ENCODE data around the gene DUSP10.

The DUSP10 gene

DNA sequence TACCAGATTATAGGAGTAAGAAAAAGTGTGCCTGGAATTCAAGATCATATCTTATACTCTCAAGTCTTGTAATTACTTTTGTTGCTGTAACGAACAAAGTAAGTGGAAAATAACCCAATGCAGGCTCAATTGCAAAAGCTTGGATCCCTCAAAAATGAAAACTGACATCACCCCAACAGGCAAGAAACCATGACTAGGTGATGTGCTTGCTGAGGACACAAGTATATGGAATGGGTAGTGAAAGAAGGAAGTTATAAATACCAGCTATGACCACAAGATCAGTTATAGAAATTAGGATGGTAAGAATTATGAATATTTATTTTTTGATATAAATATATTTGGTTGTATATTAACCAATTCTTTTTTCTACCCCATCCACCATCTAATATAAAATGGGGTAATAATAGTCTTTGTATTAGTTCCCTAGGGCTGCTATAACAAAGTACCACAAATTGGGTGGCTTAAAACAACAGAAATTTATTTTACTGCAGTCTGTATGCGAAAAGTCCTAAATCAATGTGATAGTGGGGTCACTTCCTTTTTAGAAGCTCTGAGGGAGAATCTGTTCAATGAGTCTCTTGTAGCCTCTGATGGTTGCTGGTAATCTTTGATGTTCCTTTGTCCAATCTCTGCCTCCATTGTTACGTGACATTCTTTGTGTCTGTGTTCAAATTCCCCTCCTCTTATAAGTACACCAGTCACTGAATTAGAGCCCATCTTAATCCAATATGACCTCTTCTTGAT, 45.0 kb downstream of the DUSP10 start:
- H3K4me2 ChIP-seq (ENCODE audit: low read depth, low read length, poor library complexity, severe bottlenecking), result no peak overlapping the region
- H3K9me2 ChIP-seq (replicated peaks; ENCODE audit: insufficient read depth, low read length), result no peaks in the 10 kb centered on the region
- no peak overlapping the region for H3K4me3 ChIP-seq (ENCODE audit: insufficient read depth, low read length, poor library complexity, severe bottlenecking)
- no peak overlapping the region for H3K27ac ChIP-seq (ENCODE audit: low read depth, low read length)
- H3K36me3 ChIP-seq (ENCODE audit: low read length), result no peaks in the 10 kb centered on the region
- H3K9ac ChIP-seq (ENCODE audit: low read length), result no peak overlapping the region
- TF ChIP-seq EZH2phosphoT487 (conservative IDR thresholded peaks at IDR 0.05; ENCODE audit: low read length), result no peak
- no peaks in the 10 kb centered on the region for H3F3A ChIP-seq (ENCODE audit: insufficient read depth)
- no peaks in the 10 kb centered on the region for H4K20me1 ChIP-seq (ENCODE audit: low read depth, low read length)
- H3K79me2 ChIP-seq (ENCODE audit: insufficient read depth, low read length), result no peaks in the 10 kb centered on the region
- H3K27me3 ChIP-seq (ENCODE audit: low read length), result no peaks in the 10 kb centered on the region
- no peaks in the 10 kb centered on the region for H3K9me3 ChIP-seq (ENCODE audit: insufficient read depth, low read length)
- no peak overlapping the region for H2AFZ ChIP-seq (ENCODE audit: low read depth, low read length, severe bottlenecking)

DNA sequence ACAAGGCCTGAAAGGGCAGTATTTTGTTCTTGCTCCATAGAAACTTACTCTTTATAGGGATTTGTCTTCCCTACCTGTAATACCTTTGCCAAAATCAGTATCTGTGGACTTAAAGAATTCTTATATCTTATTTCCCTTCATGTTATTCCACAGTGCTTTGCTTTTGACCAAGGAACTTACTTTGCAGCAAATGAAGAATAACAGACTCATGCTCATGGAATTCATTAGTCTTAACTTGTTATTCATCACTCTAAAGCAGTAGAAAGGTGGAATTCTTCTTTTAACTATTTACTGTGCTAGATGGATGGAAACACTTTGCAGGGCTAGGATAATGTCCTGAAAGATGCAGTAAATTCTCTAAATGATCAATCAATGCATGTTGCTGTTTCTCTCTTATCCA, 45.9 kb downstream of the DUSP10 start:
- no peaks in the 10 kb centered on the region for H3K9me2 ChIP-seq (replicated peaks; ENCODE audit: insufficient read depth, low read length)
- H3K36me3 ChIP-seq (ENCODE audit: low read length), result no peaks in the 10 kb centered on the region
- TF ChIP-seq EZH2phosphoT487 (conservative IDR thresholded peaks at IDR 0.05; ENCODE audit: low read length), result no peak
- TF ChIP-seq, protein P1, sequence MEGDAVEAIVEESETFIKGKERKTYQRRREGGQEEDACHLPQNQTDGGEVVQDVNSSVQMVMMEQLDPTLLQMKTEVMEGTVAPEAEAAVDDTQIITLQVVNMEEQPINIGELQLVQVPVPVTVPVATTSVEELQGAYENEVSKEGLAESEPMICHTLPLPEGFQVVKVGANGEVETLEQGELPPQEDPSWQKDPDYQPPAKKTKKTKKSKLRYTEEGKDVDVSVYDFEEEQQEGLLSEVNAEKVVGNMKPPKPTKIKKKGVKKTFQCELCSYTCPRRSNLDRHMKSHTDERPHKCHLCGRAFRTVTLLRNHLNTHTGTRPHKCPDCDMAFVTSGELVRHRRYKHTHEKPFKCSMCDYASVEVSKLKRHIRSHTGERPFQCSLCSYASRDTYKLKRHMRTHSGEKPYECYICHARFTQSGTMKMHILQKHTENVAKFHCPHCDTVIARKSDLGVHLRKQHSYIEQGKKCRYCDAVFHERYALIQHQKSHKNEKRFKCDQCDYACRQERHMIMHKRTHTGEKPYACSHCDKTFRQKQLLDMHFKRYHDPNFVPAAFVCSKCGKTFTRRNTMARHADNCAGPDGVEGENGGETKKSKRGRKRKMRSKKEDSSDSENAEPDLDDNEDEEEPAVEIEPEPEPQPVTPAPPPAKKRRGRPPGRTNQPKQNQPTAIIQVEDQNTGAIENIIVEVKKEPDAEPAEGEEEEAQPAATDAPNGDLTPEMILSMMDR (IDR thresholded peaks at IDR 0.05; ENCODE audit: insufficient read depth, low read length, poor library complexity, severe bottlenecking), result no peak
- H3K27ac ChIP-seq (ENCODE audit: low read depth, low read length), result no peak overlapping the region
- H3K9me3 ChIP-seq (ENCODE audit: insufficient read depth, low read length), result no peaks in the 10 kb centered on the region
- no peak overlapping the region for H3K9ac ChIP-seq (ENCODE audit: low read length)
- H2AFZ ChIP-seq (ENCODE audit: low read depth, low read length, severe bottlenecking), result no peak overlapping the region
- no peaks in the 10 kb centered on the region for H3K27me3 ChIP-seq (ENCODE audit: low read length)
- no peak overlapping the region for H3K4me2 ChIP-seq (ENCODE audit: low read depth, low read length, poor library complexity, severe bottlenecking)
- H4K20me1 ChIP-seq (ENCODE audit: low read depth, low read length), result no peaks in the 10 kb centered on the region
- H3K4me3 ChIP-seq (ENCODE audit: insufficient read depth, low read length, poor library complexity, severe bottlenecking), result no peak overlapping the region
- H3K79me2 ChIP-seq (ENCODE audit: insufficient read depth, low read length), result no peaks in the 10 kb centered on the region
- H3F3A ChIP-seq (ENCODE audit: insufficient read depth), result no peaks in the 10 kb centered on the region

DNA sequence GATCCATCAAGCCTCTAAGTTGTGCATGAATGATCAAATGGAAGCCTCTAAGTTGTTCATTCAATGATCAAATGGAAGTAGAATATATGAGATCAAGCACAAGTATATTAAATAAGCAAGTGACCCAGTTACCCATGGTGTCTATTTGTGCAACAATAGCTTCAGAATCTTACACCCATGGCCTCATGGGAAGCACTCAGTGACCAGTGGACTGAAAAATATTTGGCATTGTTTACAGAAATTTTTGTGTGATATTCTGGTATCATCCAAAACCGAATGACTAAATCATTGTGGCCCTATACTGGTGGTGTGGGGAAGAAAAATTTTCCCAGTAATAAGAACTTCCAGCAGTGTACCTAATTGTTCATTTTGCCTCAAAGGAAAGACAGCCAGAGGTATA, 46.6 kb downstream of the DUSP10 start:
- Histone ChIP-seq H3K9me2 (replicated peaks; ENCODE audit: insufficient read depth, low read length) (no peaks in the 10 kb centered on the region), H4K20me1 (ENCODE audit: low read depth, low read length) (no peaks in the 10 kb centered on the region), H3K4me3 (ENCODE audit: insufficient read depth, low read length, poor library complexity, severe bottlenecking) (no peak overlapping the region), H3K9ac (ENCODE audit: low read length) (no peak overlapping the region), H2AFZ (ENCODE audit: low read depth, low read length, severe bottlenecking) (no peak overlapping the region), H3K79me2 (ENCODE audit: insufficient read depth, low read length) (no peaks in the 10 kb centered on the region), H3K27me3 (ENCODE audit: low read length) (no peaks in the 10 kb centered on the region), H3K4me2 (ENCODE audit: low read depth, low read length, poor library complexity, severe bottlenecking) (no peak overlapping the region), H3K27ac (ENCODE audit: low read depth, low read length) (no peak overlapping the region), H3F3A (ENCODE audit: insufficient read depth) (no peaks in the 10 kb centered on the region), H3K9me3 (ENCODE audit: insufficient read depth, low read length) (no peaks in the 10 kb centered on the region), H3K36me3 (ENCODE audit: low read length) (no peaks in the 10 kb centered on the region)
- TF ChIP-seq, protein P1 (IDR thresholded peaks at IDR 0.05; ENCODE audit: insufficient read depth, low read length, poor library complexity, severe bottlenecking), result no peak
- no peak for TF ChIP-seq EZH2phosphoT487 (conservative IDR thresholded peaks at IDR 0.05; ENCODE audit: low read length)

DNA sequence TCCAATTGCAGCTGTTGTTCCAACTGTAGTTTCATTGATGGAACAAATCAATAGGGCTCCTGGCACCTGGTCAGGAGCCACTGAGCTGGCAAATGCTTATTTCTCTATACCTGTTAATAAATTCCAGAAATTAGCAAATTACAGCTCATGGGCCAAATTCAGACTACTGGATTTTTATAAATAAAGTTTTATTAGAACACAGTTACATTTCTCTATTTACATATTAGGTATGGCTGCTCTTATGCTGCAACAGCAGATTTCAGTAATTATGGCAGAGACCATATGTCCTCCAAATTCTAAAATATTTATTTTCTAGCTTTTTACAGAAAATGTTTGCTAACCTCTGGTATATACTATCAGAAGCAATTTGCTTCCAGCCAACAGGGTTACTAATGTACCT, 47.8 kb downstream of the DUSP10 start:
- H3K27ac ChIP-seq (ENCODE audit: low read depth, low read length), result no peak overlapping the region
- H4K20me1 ChIP-seq (ENCODE audit: low read depth, low read length), result no peaks in the 10 kb centered on the region
- H3K36me3 ChIP-seq (ENCODE audit: low read length), result no peaks in the 10 kb centered on the region
- no peak overlapping the region for H2AFZ ChIP-seq (ENCODE audit: low read depth, low read length, severe bottlenecking)
- H3K79me2 ChIP-seq (ENCODE audit: insufficient read depth, low read length), result no peaks in the 10 kb centered on the region
- H3K27me3 ChIP-seq (ENCODE audit: low read length), result no peaks in the 10 kb centered on the region
- no peaks in the 10 kb centered on the region for H3K9me3 ChIP-seq (ENCODE audit: insufficient read depth, low read length)
- no peak overlapping the region for H3K9ac ChIP-seq (ENCODE audit: low read length)
- no peak overlapping the region for H3K4me2 ChIP-seq (ENCODE audit: low read depth, low read length, poor library complexity, severe bottlenecking)
- TF ChIP-seq, protein P1 (IDR thresholded peaks at IDR 0.05; ENCODE audit: insufficient read depth, low read length, poor library complexity, severe bottlenecking), result no peak
- H3K4me3 ChIP-seq (ENCODE audit: insufficient read depth, low read length, poor library complexity, severe bottlenecking), result no peak overlapping the region
- H3K9me2 ChIP-seq (replicated peaks; ENCODE audit: insufficient read depth, low read length), result no peaks in the 10 kb centered on the region
- no peaks in the 10 kb centered on the region for H3F3A ChIP-seq (ENCODE audit: insufficient read depth)
